ENCODE data around the gene P2RY11. TPM values are rescaled to one million over a fixed set of nuclear protein-coding genes. Genes with fewer than 3 reads are reported as not detected.

The P2RY11 gene
- total and polyA plus RNA-seq, 7 donors: 4.0 to 18.5 (median 12.7) TPM

- 80 to 89% (median 86%) methylated on average over 3 of the region's 3 CpGs for WGBS, 3 donors
- Histone ChIP-seq H3K27me3 (ENCODE audit: insufficient read depth in 3 of 3, low read length in 2 of 3) (no peaks in the 10 kb centered on the region), H3K9me3 (no peaks in the 10 kb centered on the region), H3K4me3 (no peak overlapping the region), H3K27ac (no peak overlapping the region), H3K36me3 (ENCODE audit: insufficient read depth in 1 of 2, low read depth in 1 of 2) (peaks cover 4 to 88% of the 10 kb centered on the region in 2 donors), H3K4me1 (no peaks in the 10 kb centered on the region)
- ATAC-seq: no peak
- TF ChIP-seq CTCF (IDR thresholded peaks at IDR 0.05): no peak
- intact Hi-C loops (cut with DNase I): no loop called here
- no peak for DNase-seq
These were observed 40.6 kb downstream of the P2RY11 start for GRCh38 chr19:10152100-10152499.

DNA sequence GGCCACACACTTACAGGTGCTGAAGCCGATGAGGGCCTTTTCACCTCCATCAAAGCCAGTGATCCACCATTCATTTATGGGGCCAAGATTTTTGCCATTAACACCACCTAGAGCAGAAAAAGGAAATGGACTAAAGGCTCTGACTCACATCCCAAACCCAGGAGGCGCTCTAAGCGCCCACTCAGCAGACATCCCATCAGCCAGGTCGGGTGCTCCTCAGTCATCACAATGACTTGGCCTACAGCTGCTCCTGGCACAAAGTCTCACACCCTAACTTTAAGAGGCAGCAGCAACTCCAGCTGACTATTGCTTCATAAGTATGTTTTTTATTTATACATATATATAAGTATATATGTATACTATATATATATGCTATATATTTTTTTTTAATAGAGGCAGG lies 44.3 kb downstream of the P2RY11 start:
- Histone ChIP-seq H3K4me1 (no peaks in the 10 kb centered on the region), H3K9me3 (no peaks in the 10 kb centered on the region), H3K4me3 (no peak overlapping the region), H3K27me3 (ENCODE audit: insufficient read depth in 3 of 3, low read length in 2 of 3) (no peaks in the 10 kb centered on the region), H3K36me3 (ENCODE audit: insufficient read depth in 1 of 2, low read depth in 1 of 2) (peaks cover 0 to 95% of the 10 kb centered on the region in 2 donors), H3K27ac (no peak overlapping the region)
- no peak for TF ChIP-seq CTCF (IDR thresholded peaks at IDR 0.05)
- WGBS, 3 donors: 89 to 96% (median 93%) methylated on average over 4 of the region's 4 CpGs
- ATAC-seq (no peak), DNase-seq (no peak)
- intact Hi-C loops (cut with DNase I): loop anchor here in 1 of 2 donors (2.0 kb wide), 1 partner anchor 225 kb away; no protein-coding TSS in a partner anchor

GRCh38 chr19:10158071-10158470 lies 46.6 kb downstream of the P2RY11 start:
- 94 to 98% (median 94%) methylated on average over 8 of the region's 8 CpGs for WGBS, 3 donors
- Histone ChIP-seq H3K4me1 (no peaks in the 10 kb centered on the region), H3K27ac (no peak overlapping the region), H3K27me3 (ENCODE audit: insufficient read depth in 3 of 3, low read length in 2 of 3) (no peaks in the 10 kb centered on the region), H3K36me3 (ENCODE audit: insufficient read depth in 1 of 2, low read depth in 1 of 2) (peaks cover 0 to 98% of the 10 kb centered on the region in 2 donors), H3K4me3 (no peak overlapping the region), H3K9me3 (no peaks in the 10 kb centered on the region)
- no peak for DNase-seq
- ATAC-seq: no peak
- TF ChIP-seq CTCF (IDR thresholded peaks at IDR 0.05): no peak
- intact Hi-C loops (cut with DNase I): no loop called here

DNA sequence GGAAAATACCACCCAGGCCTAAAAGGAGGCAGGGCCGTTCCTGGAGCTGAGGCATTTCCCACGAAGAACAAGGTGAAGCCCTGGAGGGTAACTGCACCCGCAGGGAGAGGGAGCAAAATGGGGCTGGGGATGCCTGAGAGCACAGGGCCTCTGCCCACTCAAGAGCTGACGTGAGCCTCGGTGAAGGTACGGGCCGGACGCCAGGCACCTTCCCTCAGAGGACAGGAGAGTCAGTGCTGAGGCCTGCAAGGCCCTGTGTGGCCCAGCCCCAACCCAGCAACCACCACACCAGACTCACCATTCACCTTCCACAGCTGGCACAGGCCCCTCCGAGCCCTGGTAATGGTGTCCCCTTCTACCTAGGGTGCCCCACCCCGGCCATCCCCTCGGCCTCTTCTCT lies 47.0 kb downstream of the P2RY11 start:
- Histone ChIP-seq H3K9me3 (no peaks in the 10 kb centered on the region), H3K4me3 (no peak overlapping the region), H3K27ac (no peak overlapping the region), H3K4me1 (no peaks in the 10 kb centered on the region), H3K27me3 (ENCODE audit: insufficient read depth in 3 of 3, low read length in 2 of 3) (no peaks in the 10 kb centered on the region), H3K36me3 (ENCODE audit: insufficient read depth in 1 of 2, low read depth in 1 of 2) (peaks cover 0 to 98% of the 10 kb centered on the region in 2 donors)
- ATAC-seq: no peak
- no peak for TF ChIP-seq CTCF (IDR thresholded peaks at IDR 0.05)
- WGBS, 3 donors: 93 to 97% (median 97%) methylated on average over 11 of the region's 11 CpGs
- intact Hi-C loops (cut with DNase I): no loop called here
- DNase-seq: no peak

GRCh38 chr19:10159610-10160009 lies 48.1 kb downstream of the P2RY11 start:
- Histone ChIP-seq H3K4me1 (no peaks in the 10 kb centered on the region), H3K36me3 (ENCODE audit: insufficient read depth in 1 of 2, low read depth in 1 of 2) (peaks cover 0 to 97% of the 10 kb centered on the region in 2 donors), H3K9me3 (no peaks in the 10 kb centered on the region), H3K27me3 (ENCODE audit: insufficient read depth in 3 of 3, low read length in 2 of 3) (no peaks in the 10 kb centered on the region), H3K4me3 (no peak overlapping the region), H3K27ac (no peak overlapping the region)
- 93 to 98% (median 94%) methylated on average over 16 of the region's 16 CpGs for WGBS, 3 donors
- no peak for ATAC-seq
- intact Hi-C loops (cut with DNase I): no loop called here
- no peak for TF ChIP-seq CTCF (IDR thresholded peaks at IDR 0.05)
- no peak for DNase-seq

Data from psoas muscle (tissue), 8 donors.